ACHN (cell line): ENCODE data around the gene IGLL5.

Experiments used
- DNase-seq: peaks from one replicate; pipeline ENCODE4 v3.0.0-alpha.2; 2015
- in situ Hi-C: cut with HindIII; loops from 2 replicates; pipeline ENCODE4 v1.10.0; 2017; ENCODE audit warnings: low sequenced_read_pairs, low pct_ligation_motif_present, low pct_unique_long_range_greater_than_20kb

Gene IGLL5

DNA sequence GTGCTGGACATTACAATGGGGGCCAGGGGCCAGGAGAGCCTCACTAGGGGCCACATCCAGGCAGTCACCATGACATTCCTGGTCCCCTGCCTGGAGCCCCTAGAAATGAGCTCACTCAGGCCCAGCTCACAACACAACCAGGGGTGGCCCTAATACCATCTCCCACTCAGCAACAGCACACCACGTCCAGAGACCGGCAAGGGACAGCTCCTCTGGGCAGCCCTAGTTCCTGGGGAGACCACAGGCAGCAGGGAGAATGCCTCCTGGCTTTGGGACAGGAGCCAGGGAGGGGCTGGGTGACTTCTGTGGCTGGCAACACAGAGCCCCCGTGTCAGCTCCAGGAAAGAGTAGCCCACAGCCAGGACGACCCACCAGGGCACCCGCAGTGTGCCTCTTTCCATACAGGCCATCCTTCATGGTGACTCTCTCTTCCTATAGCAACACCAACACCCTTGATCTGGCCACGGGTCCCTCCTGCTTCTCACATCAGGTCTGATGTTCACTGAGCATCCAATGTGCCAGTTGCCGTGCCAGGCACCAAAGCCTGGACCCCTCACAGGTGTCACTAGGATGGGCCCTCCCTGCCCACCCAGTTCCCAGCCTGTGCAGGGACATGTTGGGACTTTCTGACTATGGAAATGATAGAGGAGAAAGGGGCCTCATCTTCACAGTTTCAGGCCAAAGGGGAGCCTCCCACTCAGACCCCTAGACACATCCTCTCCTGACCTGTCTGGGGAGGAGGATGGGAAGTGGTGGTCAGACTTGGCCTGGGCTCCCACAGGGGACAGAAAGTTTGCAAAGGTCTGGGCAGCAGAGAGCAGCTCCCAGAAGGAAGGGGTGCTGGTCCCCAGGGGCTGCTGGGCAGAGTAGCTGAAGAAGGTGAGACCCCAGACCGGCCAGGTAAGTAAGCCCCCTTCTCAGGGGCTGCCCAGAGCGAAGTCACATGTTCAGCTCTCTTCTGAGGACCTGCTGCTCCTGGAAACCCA lies 43.2 kb downstream of the IGLL5 start:
- DNase-seq: no peak
- in situ Hi-C loops: no loop called here

DNA sequence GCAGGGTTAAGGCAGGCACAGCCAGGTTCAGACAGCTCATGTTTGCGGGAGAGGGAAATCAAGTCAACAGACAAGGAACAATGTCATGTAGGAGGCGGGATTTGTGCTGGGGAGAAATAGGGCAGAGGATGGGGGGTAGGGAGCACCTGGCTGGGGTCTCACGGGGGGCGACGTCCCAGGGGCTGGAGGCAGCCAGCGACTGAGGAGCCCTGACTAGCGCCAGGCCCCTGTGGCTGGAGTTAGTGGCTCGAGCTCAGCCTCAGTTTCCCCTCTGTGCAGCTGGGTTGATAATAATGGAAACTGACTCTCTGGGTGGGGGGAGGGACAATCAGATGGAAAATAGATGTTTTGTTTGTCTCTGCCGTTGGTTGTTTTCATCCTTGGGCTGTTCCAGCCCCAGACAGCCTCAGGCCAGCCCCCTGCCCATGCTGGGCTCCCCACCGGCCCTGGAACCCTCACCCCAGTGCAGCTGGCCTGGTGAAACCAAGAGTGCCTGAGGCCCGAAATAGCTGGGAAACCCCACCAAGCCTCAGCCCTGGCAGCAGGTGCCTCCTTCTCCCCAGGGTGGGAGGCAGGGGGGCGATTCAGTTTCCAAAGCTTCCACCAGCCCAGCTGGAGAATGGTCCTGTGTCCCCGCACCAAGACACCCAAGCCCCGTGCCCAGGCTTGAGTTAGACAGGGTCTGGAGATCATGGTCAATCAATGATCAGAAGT lies 44.1 kb downstream of the IGLL5 start:
- in situ Hi-C loops: no loop called here
- DNase-seq: no peak

DNA sequence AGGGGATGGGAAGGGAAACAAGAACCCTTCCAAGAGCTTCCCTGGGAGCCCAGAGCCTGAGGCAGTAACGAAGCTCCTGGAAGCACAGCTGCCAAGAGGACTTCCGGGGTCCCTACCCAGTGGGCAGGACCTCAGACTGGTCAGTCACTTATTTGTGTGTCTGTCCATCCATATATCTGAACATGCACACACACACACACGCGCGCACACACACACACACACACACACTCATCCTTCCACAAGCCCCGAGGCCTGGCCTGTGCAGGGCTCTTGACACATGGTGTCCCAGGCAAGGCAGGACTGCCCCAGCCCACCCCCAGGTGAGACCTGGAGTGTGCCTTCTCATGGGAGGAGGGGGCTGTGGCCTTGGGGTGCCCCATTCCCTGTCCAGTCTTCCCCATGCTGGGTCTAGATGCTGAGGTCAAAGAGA lies 44.9 kb downstream of the IGLL5 start:
- no peak for DNase-seq
- in situ Hi-C loops: no loop called here

DNA sequence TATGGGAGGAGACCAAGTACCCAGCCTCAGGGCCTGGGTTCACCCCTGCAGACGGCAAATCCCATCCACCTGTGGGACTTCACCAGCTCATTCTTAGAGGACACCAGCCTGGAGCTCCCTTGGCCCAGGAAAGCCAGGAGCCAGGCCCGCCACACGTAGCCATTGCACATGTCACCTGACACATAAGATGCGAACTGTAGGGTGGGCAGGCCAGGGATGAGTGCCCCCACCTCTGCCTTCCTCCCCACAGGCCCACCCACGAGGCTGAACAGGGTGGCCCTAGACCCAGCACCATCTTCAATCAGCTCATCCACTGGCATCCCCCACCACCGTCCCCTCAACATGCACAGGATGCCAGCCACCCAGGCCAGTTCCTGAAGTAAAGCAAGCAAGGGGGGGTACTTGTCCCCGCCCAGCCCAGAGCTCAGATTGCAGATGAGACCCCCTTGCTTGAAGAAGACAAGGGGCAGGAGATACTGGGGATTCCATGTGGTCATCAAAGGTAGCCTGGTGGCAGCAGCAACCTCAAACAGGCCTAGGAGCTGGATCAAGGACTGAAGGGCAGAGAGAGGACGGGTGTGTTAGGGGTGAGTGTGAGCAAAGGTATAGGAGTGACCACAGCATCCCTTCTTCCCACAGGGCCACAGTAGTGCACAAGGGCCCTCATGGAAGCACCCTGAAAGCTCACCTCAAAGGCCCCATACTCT lies 45.6 kb downstream of the IGLL5 start:
- in situ Hi-C loops: no loop called here
- DNase-seq: no peak

DNA sequence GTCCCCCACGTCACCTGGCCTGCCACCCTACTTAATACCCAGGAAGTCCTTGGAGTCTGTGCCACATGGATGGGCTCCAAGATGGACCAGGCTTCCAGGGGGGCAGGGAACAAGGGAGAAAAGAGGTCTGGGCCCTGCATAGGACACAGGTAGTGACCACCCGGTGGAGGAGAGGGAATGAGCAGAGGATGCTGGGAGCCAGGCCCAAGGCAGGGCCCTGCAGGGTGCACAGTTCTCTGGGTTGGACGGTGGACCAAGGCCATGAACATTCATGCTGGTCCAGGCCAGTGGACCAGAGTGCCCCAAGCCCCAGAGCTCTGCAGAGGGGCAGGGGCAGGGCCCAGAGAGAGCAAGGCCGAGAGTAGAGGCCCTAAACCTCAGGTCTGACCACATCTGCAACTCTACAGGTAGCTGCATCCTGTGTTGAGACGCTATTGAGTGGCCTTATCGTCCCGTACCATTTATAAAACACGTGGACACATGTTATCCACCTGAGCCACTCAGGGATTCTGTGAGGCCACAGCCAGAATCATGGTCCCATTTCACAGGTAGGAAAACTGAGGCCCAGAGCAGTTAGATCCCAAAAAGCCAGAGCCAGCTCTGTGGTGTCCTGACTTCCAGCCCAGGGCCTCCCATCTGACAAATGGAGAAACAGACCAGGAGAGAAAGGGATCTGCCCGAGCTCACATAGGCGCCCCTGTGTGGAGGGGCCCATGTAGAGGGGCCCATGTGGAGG lies 46.4 kb downstream of the IGLL5 start:
- DNase-seq: no peak
- in situ Hi-C loops: no loop called here

DNA sequence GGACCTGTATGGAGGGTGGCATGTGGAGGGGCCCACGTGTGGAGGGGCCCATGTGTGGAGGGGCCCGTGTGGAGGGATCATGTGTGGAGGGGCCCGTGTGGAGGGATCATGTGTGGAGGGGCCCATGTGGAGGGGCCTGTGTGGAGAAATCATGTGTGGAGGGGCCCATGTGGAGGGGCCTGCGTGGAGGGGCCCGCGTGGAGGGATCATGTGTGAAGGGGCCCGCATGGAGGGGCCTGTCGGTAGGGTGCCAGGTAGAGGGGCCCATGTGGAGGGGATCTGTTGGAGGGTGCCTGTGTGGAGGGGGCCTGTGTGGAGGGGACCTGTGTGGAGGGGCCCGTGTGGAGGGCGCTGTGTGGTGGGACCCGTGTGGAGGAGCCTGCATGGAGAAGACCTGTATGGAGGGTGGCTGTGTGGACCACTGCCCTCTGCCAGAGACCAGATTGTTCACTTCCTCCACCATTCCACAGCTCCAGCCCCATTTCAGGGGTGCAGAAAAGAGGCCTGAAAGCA lies 47.0 kb downstream of the IGLL5 start:
- no peak for DNase-seq

DNA sequence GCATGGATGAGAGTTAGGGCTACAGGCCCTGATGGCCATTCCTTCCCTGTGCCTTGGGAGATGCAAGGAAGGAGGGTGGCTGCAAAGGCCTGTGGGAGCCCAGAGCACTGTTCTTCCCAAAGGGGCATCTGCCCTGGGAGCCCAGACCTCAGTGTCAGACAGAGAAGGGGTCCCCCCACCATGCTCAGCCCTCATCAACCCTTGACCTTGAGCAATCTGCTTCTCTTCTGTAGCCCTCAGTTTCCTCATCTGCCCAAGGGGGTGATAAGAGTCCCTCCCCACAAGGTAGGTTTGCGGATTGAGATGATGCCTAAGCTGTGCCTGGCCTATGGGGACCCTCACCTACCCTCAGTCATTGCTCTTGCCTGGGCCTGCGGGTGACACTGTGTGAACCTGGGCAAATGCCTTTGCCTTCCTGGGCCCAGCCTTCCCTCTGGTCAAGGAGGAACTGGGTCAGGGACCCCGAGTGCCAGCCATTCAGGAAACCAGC lies 47.5 kb downstream of the IGLL5 start:
- no peak for DNase-seq
- in situ Hi-C loops: no loop called here

More for the DNA sequence above, 47.0 kb downstream of the IGLL5 start:
- in situ Hi-C loops: no loop called here

DNA sequence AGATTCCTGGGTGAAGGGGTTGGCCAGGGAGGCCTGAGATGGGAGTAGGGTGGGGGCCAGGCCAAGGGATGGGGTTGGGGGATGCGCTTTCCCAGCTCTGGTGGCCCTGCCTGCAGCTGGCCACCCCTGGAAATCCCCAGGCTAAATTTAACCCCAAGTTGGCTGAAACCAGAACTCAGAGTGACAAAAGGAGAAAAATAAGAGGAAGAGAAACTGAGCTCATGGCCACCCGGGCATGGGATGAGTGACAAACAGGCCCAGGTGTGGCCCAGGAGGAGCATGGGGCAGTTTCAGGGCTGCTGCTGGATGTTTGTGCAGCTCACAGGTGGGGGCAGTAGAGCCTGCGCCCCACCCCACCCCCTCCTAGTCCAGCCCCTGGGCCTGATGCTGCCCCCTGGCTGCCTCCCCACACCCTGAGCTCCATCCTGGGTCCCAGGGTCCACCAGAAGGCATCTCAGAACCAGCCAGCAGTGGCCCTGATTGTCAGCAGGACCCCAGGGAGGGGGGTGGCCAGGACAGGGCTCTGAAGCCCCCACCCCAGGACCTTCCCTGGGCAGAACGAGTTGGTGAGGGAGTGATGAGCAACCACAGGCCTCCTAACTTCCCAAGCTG lies 48.0 kb downstream of the IGLL5 start:
- in situ Hi-C loops: no loop called here
- no peak for DNase-seq

DNA sequence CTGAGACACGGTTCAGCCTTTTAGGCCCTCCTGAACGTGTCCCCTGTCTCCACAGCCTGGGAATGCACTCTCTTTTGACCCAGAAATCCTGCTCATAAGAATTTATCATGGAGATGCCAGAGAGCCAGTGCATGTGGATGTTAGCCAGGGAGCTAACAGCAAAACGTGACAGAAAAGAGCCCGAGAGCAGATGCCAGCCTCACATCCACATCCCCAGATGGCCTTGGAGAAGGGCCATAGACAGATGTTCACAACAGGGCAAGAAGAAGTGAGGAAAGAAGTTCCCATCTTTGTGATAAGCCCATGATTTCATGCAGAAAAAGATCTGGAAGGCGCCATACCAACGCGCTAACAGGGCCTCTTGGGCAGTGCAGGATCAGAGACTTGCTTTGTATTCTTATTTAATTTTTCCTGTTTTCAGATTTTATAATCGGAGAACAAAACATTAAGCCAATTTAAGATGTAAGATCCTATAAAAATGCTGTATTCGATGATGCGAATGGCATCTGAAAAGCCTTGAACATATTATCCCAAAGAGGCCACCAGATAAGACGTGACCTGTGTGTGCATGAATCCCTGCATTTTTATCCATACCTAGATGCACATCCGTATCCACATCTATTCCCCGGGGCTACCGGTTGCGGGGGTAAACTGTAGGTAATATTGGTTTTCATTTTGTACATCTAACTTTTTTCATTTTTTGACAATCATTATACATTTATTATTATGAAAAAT lies 48.7 kb downstream of the IGLL5 start:
- no peak for DNase-seq
- in situ Hi-C loops: no loop called here

DNA sequence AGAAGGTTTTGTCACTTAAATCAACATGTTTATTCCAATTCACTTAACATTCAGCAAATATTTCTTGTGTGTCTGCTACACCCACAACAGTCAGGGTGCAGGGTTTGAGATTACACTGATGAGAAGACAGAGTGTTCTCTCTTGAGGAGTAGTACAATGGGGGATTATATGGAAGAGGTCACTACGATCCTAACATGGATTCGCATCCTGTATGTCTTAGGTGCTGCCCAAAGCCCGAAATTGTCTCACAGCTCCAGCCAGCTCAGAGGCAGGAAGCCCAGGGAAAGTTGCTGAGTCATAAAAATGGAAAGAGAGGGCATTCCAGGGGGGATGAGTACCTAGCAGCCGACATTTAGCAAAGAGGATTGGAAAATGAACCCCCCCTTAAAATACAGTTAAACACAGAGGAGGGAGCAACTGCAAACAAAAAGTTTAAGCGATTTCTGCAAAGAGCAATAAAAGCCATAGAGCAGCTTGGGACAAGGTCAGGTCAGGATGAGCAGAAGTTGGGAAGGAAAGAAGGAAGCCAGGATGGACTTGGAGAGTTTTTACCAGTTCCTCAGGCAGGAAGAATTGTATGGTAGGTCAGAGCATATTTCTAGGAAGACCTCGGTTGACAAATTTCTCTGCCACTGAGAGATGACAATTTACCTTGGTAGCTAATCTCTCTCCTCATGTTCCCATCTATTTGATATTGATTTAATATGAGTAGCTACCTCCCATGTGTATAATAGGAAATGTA lies 49.5 kb downstream of the IGLL5 start:
- in situ Hi-C loops: no loop called here
- DNase-seq: no peak

DNA sequence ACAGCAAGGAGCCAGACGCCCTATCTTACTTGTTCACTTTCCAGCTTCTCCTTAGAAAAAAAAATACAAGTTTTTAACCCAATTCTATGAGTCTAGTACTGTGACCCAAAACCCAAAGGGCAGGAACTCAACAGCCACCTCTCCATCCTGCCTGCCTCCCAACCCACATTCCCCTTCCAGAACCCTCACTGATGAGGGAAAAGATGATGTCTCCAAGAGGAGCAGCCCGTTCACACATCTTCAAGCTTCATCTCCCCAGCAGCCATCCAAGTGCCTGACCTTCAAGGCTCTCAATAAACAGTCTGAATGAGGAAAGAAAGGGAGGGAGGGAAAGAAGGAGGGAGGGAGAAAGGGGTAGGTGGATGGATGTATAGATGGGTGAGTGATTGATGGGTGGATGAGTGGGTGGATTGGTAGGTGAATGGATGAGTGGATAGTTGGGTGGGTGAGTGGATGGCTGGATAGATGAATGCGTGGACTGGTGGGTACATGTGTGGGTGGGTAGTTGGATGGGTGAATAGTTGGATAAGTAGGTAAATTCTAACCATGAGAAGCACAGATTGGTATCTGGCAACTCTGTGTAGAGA lies 50.4 kb downstream of the IGLL5 start:
- DNase-seq: no peak
- in situ Hi-C loops: no loop called here

DNA sequence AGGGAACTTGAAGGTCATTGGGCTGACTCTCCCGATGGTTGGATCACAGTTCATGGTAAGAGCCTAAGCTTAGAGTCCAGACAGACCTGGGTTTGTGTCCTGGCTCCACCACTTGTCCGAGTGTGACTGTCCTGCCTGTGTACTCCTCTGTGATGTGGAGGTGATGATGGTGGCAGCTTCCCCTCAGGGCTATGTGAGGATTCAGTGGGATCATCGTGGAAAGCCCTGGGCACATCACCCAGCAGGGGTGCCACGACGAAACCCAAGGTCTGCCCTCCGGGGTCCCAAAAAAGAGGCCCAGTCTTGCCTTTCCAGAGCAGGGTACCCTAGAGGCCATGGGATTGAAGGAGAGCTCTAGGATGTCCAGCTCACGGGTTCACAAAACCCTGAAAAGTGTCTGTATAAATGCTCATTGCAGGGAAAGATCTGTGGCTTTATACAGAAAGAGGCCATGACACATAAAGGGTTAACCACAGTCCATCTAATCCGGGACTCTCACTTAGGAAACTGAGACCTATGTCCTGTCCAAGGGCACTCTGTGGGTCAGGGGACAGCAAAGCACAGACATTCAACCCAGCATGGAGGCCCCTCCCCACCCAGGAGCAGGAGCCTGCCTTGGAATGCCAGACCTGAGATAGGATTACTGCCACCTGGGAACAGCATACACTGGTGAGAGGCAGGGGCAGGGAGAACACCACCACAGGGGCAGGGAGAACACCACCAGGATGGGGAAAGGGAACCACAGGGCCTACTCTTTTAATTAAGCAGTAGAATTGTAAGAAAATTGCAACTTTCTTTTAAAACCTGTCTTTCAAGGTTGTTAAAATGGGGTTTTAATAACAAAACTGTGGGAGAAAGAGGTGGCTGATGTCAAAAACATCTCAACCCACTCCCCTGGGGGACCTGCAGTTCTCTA lies 51.3 kb downstream of the IGLL5 start:
- no peak for DNase-seq
- in situ Hi-C loops: no loop called here

DNA sequence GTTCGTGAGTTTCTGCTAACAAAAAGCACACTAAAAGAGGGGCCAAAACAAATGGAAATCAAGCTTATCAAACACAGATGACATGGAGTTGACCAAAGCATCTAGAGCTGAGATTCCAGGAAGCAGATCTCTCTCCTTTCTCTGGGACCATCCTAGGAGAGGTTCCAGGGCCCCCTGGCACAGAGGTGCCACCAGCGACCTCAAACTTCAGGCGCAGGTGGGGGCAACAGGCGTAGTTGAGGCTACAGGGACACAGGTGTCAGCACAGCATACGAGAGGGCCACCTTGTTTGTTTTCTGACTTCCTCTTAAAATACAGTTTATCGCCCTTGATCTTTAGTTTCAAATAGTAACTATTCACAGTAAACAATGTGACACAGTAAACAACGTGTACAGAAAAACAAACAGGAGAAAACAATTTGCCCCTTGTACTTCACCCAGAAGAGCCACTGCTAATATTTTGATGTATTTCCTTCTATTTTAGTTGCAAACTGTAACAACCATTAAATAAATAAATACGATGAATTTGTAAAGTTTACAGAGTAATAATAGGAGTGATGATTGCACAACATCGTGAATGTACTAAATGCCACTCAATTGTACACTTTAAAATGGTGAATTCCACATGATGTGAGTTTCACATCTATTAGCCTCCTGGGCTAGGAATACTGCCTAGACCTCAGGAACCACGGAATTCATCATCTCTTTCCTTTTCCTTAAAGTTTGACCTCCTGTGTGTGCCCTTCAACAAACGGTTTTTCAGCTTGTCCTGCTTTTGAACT lies 52.2 kb downstream of the IGLL5 start:
- no peak for DNase-seq
- in situ Hi-C loops: no loop called here

DNA sequence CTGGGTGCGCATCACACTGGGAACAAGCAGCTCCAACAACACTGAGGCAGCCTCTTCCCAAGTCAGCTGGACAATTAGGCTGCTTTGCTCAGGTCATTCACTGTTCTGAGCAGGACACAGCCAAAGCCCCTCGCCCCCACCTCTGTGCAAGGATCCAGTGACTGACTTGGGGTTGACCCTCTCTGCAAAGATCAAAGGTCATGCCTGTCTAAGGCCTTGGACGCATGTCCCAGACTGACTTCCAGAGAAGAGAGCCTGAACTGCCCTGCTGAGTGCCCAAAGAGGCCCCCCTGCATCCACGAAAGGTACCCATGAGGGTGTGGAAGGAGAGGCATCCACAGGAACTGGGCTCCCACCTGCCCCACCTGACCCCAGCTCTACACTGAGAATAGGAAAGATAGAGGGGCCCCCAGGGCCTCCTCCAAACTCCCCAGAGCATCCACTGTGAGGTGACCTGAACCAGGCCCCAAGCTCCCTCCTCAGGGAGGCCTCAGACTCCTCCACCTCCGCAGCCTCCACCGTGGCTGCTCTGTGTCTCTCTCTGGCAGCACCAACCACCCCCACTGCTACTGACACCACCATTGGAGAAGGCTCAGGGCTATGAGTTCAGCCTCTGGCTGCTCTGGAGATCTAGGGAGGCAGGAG lies 53.5 kb downstream of the IGLL5 start:
- in situ Hi-C loops: no loop called here
- DNase-seq: no peak
